Esophagus muscularis mucosa (tissue), 4 donors: Measurements from ENCODE around the gene PFDN2. TPM values are rescaled to one million over a fixed set of nuclear protein-coding genes. Genes with fewer than 3 reads are reported as not detected.
A peak's percentile ranks its signal among the peaks of the same experiment; 100 is the strongest.

Experiments used
- DNase-seq: peaks from one replicate; pipeline ENCODE4 v3.0.0-alpha.2; 2017; ENCODE audit errors: extremely low spot score
- H3K27ac ChIP-seq, 4 donors: fragments of 200-600 bp; sonication (generic); replicated peaks in 1 of 4; 1 replicate in 3 of 4; 2 replicates in 1 of 4; pipeline ENCODE4 v1.5.1; 2016 to 2019; ENCODE audit warnings: mild to moderate bottlenecking in 1 of 4
- H3K27me3 ChIP-seq, 4 donors: fragments of 200-600 bp; sonication (generic); one replicate each; pipeline versions ENCODE4 v1.5.1 to v1.6.0; 2016 to 2019
- H3K36me3 ChIP-seq, 4 donors: fragments of 200-600 bp; sonication (generic); one replicate each; pipeline ENCODE4 v1.5.1; 2016 to 2019
- H3K4me1 ChIP-seq, 4 donors: fragments of 200-600 bp; sonication (generic); one replicate each; pipeline ENCODE4 v1.5.1; 2016 to 2019
- H3K4me3 ChIP-seq, 4 donors: fragments of 200-600 bp; sonication (generic); 1 replicate in 2 of 4; 2 replicates in 2 of 4; pipeline ENCODE4 v1.5.1; 2016 to 2019; ENCODE audit warnings: mild to moderate bottlenecking in 4 of 4, moderate library complexity in 1 of 4
- H3K9me3 ChIP-seq, 4 donors: fragments of 200-600 bp; sonication (generic); 1 replicate in 3 of 4; 2 replicates in 1 of 4; pipeline ENCODE4 v1.5.1; 2016 to 2019
- EP300 ChIP-seq: sonication (generic); formaldehyde crosslinking; IDR thresholded peaks from one replicate; pipeline ENCODE4 v1.6.1; 2017; ENCODE audit warnings: antibody characterized with exemption
- POLR2A ChIP-seq: fragments of 450-650 bp; IDR thresholded peaks from one replicate; pipeline ENCODE4 v1.6.1; 2017; ENCODE audit warnings: antibody characterized with exemption, moderate library complexity, mild to moderate bottlenecking, low read depth
- POLR2AphosphoS5 ChIP-seq, 2 donors: sonication (generic); formaldehyde crosslinking; IDR thresholded peaks; one replicate each; pipeline ENCODE4 v1.6.1; 2017; ENCODE audit warnings: antibody characterized with exemption in 2 of 2
- WGBS: methylation state at CpG from one replicate; pipeline ENCODE4 v1.1.5; 2018; 5-methylcytosine and 5-hydroxymethylcytosine counted together
- intact Hi-C: fragments of 100-400 bp; cut with DNase I; formaldehyde crosslinking; loops from one replicate; pipeline ENCODE4 v1.15.1; 2023
- total RNA-seq, 4 donors: library from RNA; depleted of rRNA; stranded (reverse); fragments of >200 nt; gene quantifications; one replicate each; pipeline versions ENCODE4 v1.1.0 to v1.2.1, GENCODE V29; 2016
- TF ChIP-seq, protein P1 (sequence below), 3 experiments: fragments of 200-600 bp in 2 of 3; fragments of 450-650 bp in 1 of 3; sonication (generic) in 2 of 3; IDR thresholded peaks; one replicate each; pipeline ENCODE4 v1.5.1; 2017 to 2019; ENCODE audit warnings: antibody characterized with exemption in 3 of 3, mild to moderate bottlenecking in 2 of 3, moderate library complexity in 1 of 3

PFDN2 gene
- total RNA-seq, 4 donors from 2014 or later, result 19.5 to 52.0 (median 40.5) TPM

DNA sequence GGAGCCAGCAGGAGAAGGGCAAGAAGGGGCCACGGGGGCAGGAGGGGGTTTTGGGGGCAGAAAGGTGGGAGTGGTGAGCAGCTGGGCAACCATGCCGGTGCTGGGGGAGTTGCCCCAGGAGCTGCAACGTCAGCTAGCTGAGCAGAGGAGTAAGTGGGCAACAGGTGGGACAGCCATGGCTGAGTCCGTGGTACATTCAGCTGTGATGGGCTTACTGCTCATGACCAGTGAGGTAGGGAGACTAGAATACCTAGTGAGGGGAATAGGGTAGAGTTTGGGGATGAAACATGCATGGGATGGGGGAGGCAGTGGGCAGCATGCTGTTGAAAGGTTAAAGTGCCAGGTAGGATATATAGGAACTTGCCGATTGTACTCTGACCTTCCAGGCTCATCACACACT lies 43.8 kb upstream of the PFDN2 start:
- Histone ChIP-seq H3K9me3 (no peaks in the 10 kb centered on the region), H3K27me3 (peaks cover 0 to 3% (median 0%) of the 10 kb centered on the region in 4 donors), H3K4me1 (peaks cover 34 to 53% (median 47%) of the 10 kb centered on the region in 4 donors), H3K27ac (no peak overlapping the region), H3K36me3 (peaks cover 5 to 65% (median 44%) of the 10 kb centered on the region in 4 donors), H3K4me3 (no peak overlapping the region)
- TF ChIP-seq, protein P1, sequence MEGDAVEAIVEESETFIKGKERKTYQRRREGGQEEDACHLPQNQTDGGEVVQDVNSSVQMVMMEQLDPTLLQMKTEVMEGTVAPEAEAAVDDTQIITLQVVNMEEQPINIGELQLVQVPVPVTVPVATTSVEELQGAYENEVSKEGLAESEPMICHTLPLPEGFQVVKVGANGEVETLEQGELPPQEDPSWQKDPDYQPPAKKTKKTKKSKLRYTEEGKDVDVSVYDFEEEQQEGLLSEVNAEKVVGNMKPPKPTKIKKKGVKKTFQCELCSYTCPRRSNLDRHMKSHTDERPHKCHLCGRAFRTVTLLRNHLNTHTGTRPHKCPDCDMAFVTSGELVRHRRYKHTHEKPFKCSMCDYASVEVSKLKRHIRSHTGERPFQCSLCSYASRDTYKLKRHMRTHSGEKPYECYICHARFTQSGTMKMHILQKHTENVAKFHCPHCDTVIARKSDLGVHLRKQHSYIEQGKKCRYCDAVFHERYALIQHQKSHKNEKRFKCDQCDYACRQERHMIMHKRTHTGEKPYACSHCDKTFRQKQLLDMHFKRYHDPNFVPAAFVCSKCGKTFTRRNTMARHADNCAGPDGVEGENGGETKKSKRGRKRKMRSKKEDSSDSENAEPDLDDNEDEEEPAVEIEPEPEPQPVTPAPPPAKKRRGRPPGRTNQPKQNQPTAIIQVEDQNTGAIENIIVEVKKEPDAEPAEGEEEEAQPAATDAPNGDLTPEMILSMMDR (IDR thresholded peaks at IDR 0.05), result no peak
- TF ChIP-seq POLR2A (no peak), POLR2AphosphoS5 (IDR thresholded peaks at IDR 0.05) (no peak), EP300 (no peak)
- 74% methylated on average over 5 of the region's 5 CpGs for WGBS
- intact Hi-C loops, result no loop called here
- no peak for DNase-seq

DNA sequence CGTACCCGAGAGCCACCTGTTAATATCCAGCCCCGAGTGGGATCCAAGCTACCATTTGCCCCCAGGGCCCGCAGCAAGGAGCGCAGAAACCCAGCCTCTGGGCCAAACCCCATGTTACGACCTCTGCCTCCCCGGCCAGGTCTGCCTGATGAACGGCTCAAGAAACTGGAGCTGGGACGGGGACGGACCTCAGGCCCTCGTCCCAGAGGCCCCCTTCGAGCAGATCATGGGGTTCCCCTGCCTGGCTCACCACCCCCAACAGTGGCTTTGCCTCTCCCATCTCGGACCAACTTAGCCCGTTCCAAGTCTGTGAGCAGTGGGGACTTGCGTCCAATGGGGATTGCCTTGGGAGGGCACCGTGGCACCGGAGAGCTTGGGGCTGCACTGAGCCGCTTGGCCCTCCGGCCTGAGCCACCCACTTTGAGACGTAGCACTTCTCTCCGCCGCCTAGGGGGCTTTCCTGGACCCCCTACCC lies 42.9 kb upstream of the PFDN2 start:
- WGBS, result 92% methylated on average over 15 of the region's 22 CpGs
- no peak for DNase-seq
- Histone ChIP-seq H3K9me3 (no peaks in the 10 kb centered on the region), H3K36me3 (peaks cover 5 to 66% (median 45%) of the 10 kb centered on the region in 4 donors), H3K27me3 (peaks cover 0 to 1% (median 0%) of the 10 kb centered on the region in 4 donors), H3K4me1 (peaks cover 34 to 52% (median 45%) of the 10 kb centered on the region in 4 donors), H3K27ac (peak overlapping the region in 3 of 4 donors; percentile 87 to 90 (median 88)), H3K4me3 (peak overlapping the region in 2 of 4 donors; percentile 84 to 88)
- intact Hi-C loops, result no loop called here
- TF ChIP-seq, protein P1 (IDR thresholded peaks at IDR 0.05), result no peak
- TF ChIP-seq POLR2A, result no peak
- no peak for TF ChIP-seq POLR2AphosphoS5 (IDR thresholded peaks at IDR 0.05)
- TF ChIP-seq EP300, result no peak

DNA sequence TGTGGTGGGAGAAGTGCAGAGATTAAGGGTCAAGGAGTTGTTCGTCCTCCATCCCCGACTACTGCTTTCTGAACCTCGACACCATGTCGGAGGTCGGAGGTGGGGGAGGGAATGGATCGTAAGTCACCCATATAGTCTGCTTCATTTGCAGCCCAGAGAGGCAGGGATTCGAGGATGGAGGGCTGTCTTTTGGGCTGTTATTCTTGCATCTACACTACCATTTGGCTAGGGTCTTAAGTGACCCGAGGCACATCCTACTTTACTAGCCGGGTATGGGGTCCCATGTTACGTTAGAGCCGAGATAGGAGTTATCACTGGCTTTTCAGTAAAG lies 42.0 kb upstream of the PFDN2 start:
- TF ChIP-seq POLR2A, result no peak
- no peak for TF ChIP-seq POLR2AphosphoS5 (IDR thresholded peaks at IDR 0.05)
- TF ChIP-seq, protein P1 (IDR thresholded peaks at IDR 0.05), result no peak
- TF ChIP-seq EP300, result no peak
- H3K4me1 ChIP-seq, result peaks cover 29 to 52% (median 42%) of the 10 kb centered on the region in 4 donors
- peak overlapping the region; percentile 87 to 90 (median 88) for H3K27ac ChIP-seq
- H3K4me3 ChIP-seq, result peak overlapping the region; percentile 81 to 88 (median 86)
- H3K27me3 ChIP-seq, result no peaks in the 10 kb centered on the region
- DNase-seq, result no peak
- H3K36me3 ChIP-seq, result peaks cover 5 to 64% (median 44%) of the 10 kb centered on the region in 4 donors
- no peaks in the 10 kb centered on the region for H3K9me3 ChIP-seq
- intact Hi-C loops, result no loop called here
- WGBS, result 0% methylated on average over 8 of the region's 11 CpGs

DNA sequence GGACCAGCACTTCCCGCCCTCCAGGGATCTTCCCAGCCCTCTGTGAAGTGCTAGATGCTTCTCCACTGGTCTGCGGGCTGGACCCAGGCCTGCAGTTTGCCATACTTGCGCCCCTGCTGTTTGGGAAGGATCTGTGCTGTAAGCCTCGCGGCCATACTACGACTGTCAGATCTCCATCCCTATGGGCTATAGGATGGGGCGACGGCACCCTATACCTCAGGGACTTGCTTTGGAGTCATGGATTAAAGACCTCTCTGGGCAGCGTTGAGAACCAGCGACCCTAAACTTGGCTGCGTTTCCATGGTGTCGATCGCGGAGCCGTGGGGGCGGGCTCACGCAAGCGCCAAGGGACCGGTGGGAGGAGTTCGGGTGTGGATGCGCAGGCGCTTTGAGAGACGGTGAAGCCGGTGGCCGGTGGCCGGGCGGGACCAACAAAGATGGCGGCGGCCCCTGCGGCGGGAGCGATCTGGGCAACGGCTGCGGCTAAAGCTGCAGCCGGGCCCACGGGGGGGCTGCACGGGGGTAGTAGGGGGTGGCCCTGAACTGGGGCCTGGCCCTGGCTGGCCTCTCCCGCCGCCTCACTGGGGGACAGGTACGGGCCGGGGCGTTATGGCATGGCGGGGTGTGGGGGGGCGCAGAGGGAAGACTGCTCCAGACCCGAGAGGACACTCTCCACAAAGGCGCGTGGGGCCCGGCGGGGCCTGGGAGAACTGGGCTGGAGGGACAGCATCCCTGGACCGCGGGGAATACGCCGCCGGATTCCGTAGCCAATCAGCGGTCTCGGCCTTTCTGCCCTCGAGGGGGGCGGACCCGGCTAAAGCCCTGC lies 41.5 kb upstream of the PFDN2 start, which contains the start of gene USP21:
Gene USP21, plus strand, starts transcription at position 414 of the 826 bp plus-strand sequence. CDS start 1,141 bp downstream, outside the sequence.
- no peaks in the 10 kb centered on the region for H3K9me3 ChIP-seq
- under 1% methylated on average over 36 of the region's 60 CpGs for WGBS
- H3K27me3 ChIP-seq, result no peaks in the 10 kb centered on the region
- intact Hi-C loops, result no loop called here
- peak; percentile 98 for DNase-seq
- H3K4me3 ChIP-seq, result peak within 1 kb of the TSS; percentile 81 to 88 (median 86)
- TF ChIP-seq POLR2A (no peak), POLR2AphosphoS5 (IDR thresholded peaks at IDR 0.05) (peak; percentile 81 to 85), EP300 (no peak)
- TF ChIP-seq, protein P1 (IDR thresholded peaks at IDR 0.05), result peak in 2 of 3 experiments; percentile 24 to 47
- peaks cover 35 to 56% (median 46%) of the 10 kb centered on the region in 4 donors for H3K4me1 ChIP-seq
- peak within 1 kb of the TSS; percentile 87 to 90 (median 88) for H3K27ac ChIP-seq
- peaks cover 5 to 58% (median 41%) of the 10 kb centered on the region in 4 donors for H3K36me3 ChIP-seq
